HUES48 (cell line): ENCODE results near the gene AP2S1.
"Not testable (repeated sequence)": the region's sequence is repeated elsewhere in the genome, so short reads cannot be mapped to it uniquely, and the experiment has no call there.

ENCODE experiments used
- H3K27ac ChIP-seq: one replicate; pipeline ENCODE4 v1.7.0; 2013; ENCODE audit warnings: low read depth, low read length, inconsistent platforms
- H3K27me3 ChIP-seq: 2 replicates; pipeline ENCODE4 v1.6.1; 2013; ENCODE audit warnings: mild to moderate bottlenecking, low read length; ENCODE audit not compliant: control insufficient read depth, insufficient read depth
- H3K36me3 ChIP-seq: 2 replicates; pipeline ENCODE4 v1.6.1; 2013; ENCODE audit warnings: low read length; ENCODE audit not compliant: control insufficient read depth, insufficient read depth
- H3K4me1 ChIP-seq: 2 replicates; pipeline ENCODE4 v1.6.1; 2013; ENCODE audit warnings: mild to moderate bottlenecking, low read length; ENCODE audit not compliant: control insufficient read depth, insufficient read depth
- H3K4me3 ChIP-seq: 2 replicates; pipeline ENCODE4 v1.5.1; 2013; ENCODE audit warnings: mild to moderate bottlenecking, low read depth, low read length
- H3K9ac ChIP-seq: 2 replicates; pipeline ENCODE4 v1.6.1; 2013; ENCODE audit warnings: mild to moderate bottlenecking, low read depth, low read length, moderate library complexity
- H3K9me3 ChIP-seq: 2 replicates; pipeline ENCODE4 v1.6.1; 2013; ENCODE audit warnings: low read length; ENCODE audit not compliant: control insufficient read depth, insufficient read depth

AP2S1 gene

GRCh38 chr19:46856062-46857022, 5.7 kb upstream of the AP2S1 start:
- Histone ChIP-seq H3K4me1 (peaks cover 5% of the 10 kb centered on the region), H3K9me3 (no peaks in the 10 kb centered on the region), H3K4me3 (peak overlapping the region; percentile 51), H3K9ac (no peak overlapping the region; the same call in 1 of the 2 replicates), H3K27ac (peak overlapping the region; percentile 62), H3K36me3 (no peaks in the 10 kb centered on the region), H3K27me3 (peaks cover 7% of the 10 kb centered on the region)

GRCh38 chr19:46854698-46855097, 4.1 kb upstream of the AP2S1 start:
- H3K9ac ChIP-seq, H3K36me3 ChIP-seq, H3K27ac ChIP-seq, H3K4me3 ChIP-seq, H3K27me3 ChIP-seq, H3K4me1 ChIP-seq, H3K9me3 ChIP-seq: not testable (repeated sequence)

GRCh38 chr19:46852830-46853229, 2.2 kb upstream of the AP2S1 start:
- H3K4me3 ChIP-seq, result no peak overlapping the region
- no peak overlapping the region for H3K9ac ChIP-seq
- peaks cover under 1% of the 10 kb centered on the region for H3K36me3 ChIP-seq
- no peaks in the 10 kb centered on the region for H3K9me3 ChIP-seq
- H3K27me3 ChIP-seq, result peaks cover 7% of the 10 kb centered on the region
- no peak overlapping the region for H3K27ac ChIP-seq
- H3K4me1 ChIP-seq, result peaks cover 13% of the 10 kb centered on the region

- Histone ChIP-seq H3K9me3 (no peaks in the 10 kb centered on the region), H3K9ac (no peak overlapping the region; the same call in 1 of the 2 replicates), H3K4me1 (peaks cover 8% of the 10 kb centered on the region; the same call in 1 of the 2 replicates), H3K4me3 (peak overlapping the region; percentile 88), H3K27me3 (no peaks in the 10 kb centered on the region), H3K36me3 (peaks cover 13% of the 10 kb centered on the region), H3K27ac (peak overlapping the region; percentile 90)
These were observed 1.0 kb downstream of the AP2S1 start for GRCh38 chr19:46849610-46850009.

GRCh38 chr19:46848389-46848788, 2.3 kb downstream of the AP2S1 start:
- H3K4me3 ChIP-seq, result no peak overlapping the region
- no peaks in the 10 kb centered on the region for H3K27me3 ChIP-seq
- H3K36me3 ChIP-seq, result peaks cover 24% of the 10 kb centered on the region
- no peak overlapping the region for H3K9ac ChIP-seq
- no peaks in the 10 kb centered on the region for H3K9me3 ChIP-seq
- H3K27ac ChIP-seq, result no peak overlapping the region
- H3K4me1 ChIP-seq, result peaks cover 8% of the 10 kb centered on the region; the same call in 1 of the 2 replicates

GRCh38 chr19:46847528-46847927, 3.1 kb downstream of the AP2S1 start:
- Histone ChIP-seq H3K27me3 (no peaks in the 10 kb centered on the region), H3K27ac (no peak overlapping the region), H3K9ac (no peak overlapping the region), H3K36me3 (peaks cover 33% of the 10 kb centered on the region), H3K4me1 (peaks cover 8% of the 10 kb centered on the region; the same call in 1 of the 2 replicates), H3K9me3 (no peaks in the 10 kb centered on the region), H3K4me3 (no peak overlapping the region)

- Histone ChIP-seq H3K36me3 (peaks cover 35% of the 10 kb centered on the region), H3K4me3 (no peak overlapping the region), H3K27ac (no peak overlapping the region), H3K9ac (no peak overlapping the region), H3K4me1 (peaks cover 8% of the 10 kb centered on the region; the same call in 1 of the 2 replicates), H3K9me3 (no peaks in the 10 kb centered on the region), H3K27me3 (no peaks in the 10 kb centered on the region)
These were observed 4.6 kb downstream of the AP2S1 start for GRCh38 chr19:46845959-46846459.

- Histone ChIP-seq H3K27me3 (no peaks in the 10 kb centered on the region), H3K4me3 (no peak overlapping the region), H3K9me3 (no peaks in the 10 kb centered on the region), H3K4me1 (no peaks in the 10 kb centered on the region), H3K9ac (no peak overlapping the region), H3K27ac (no peak overlapping the region), H3K36me3 (peaks cover 45% of the 10 kb centered on the region)
These were observed 6.6 kb downstream of the AP2S1 start for GRCh38 chr19:46844067-46844489.

GRCh38 chr19:46842791-46843190, 7.9 kb downstream of the AP2S1 start:
- no peaks in the 10 kb centered on the region for H3K9me3 ChIP-seq
- H3K4me3 ChIP-seq, result no peak overlapping the region
- no peak overlapping the region for H3K9ac ChIP-seq
- no peaks in the 10 kb centered on the region for H3K4me1 ChIP-seq
- H3K27ac ChIP-seq, result no peak overlapping the region
- no peaks in the 10 kb centered on the region for H3K27me3 ChIP-seq
- H3K36me3 ChIP-seq, result peaks cover 47% of the 10 kb centered on the region

GRCh38 chr19:46841458-46842083, 9.1 kb downstream of the AP2S1 start:
- Histone ChIP-seq H3K36me3 (peaks cover 45% of the 10 kb centered on the region), H3K4me3 (no peak overlapping the region), H3K27ac (no peak overlapping the region), H3K9ac (no peak overlapping the region), H3K27me3 (no peaks in the 10 kb centered on the region), H3K9me3 (no peaks in the 10 kb centered on the region), H3K4me1 (no peaks in the 10 kb centered on the region)

- H3K9me3 ChIP-seq, result no peaks in the 10 kb centered on the region
- H3K4me3 ChIP-seq, result no peak overlapping the region
- H3K27ac ChIP-seq, result no peak overlapping the region
- peaks cover 41% of the 10 kb centered on the region for H3K36me3 ChIP-seq
- H3K27me3 ChIP-seq, result no peaks in the 10 kb centered on the region
- no peak overlapping the region for H3K9ac ChIP-seq
- no peaks in the 10 kb centered on the region for H3K4me1 ChIP-seq
These were observed 10.1 kb downstream of the AP2S1 start for GRCh38 chr19:46840498-46840942.
